HG02885 (cell line): Measurements from ENCODE around the gene SUN3.
A peak's percentile ranks its signal among the peaks of the same experiment; 100 is the strongest.
"Not testable (repeated sequence)": the region's sequence is repeated elsewhere in the genome, so short reads cannot be mapped to it uniquely, and the experiment has no call there.

Experiments used
- ATAC-seq: cut with Tn5 transposase; IDR thresholded peaks from one replicate; pipeline ENCODE4 v1.9.1; 2021; ENCODE audit warnings: mild to moderate bottlenecking; ENCODE audit not compliant: unreplicated experiment, poor library complexity

The SUN3 gene

DNA sequence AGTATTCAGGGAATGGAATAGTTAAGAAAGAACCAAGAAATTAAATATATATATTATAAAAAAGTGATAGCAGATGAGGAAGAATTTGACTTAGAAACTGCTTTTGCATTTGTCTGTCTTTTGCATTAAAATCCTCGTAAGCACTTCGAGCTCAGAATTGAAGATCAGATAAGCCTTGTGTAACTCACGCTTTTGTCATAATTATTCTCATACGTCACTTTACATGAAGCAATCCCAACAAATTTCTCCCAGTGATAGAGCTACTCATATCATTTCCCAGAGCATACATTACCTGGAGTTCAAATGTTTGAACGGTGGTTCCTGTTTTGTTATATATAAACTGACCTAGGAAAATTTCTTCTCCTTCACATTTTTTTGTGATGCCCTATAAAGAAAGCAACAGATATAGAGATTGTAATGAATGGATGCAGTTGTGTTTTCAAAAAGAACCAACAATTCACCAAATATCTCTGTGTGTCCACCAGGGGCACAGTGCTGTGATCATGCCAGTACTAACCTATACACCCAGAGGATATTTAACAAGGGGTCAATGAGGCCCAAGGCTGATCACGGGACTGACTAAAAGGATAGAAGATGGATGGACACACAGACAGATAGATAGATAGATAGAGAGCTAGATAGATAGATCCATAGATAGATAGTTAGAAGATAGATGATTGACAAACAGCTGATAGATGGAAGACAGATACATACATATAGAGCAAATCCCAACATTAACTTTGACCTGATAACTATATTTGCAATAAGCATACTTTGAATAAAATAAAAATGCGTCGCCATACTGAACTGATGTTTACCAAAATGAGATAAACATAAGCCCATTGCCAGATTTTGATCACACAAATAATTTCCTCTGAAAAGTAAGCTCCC is 40.2 kb downstream of the SUN3 start:
- ATAC-seq: no peak

DNA sequence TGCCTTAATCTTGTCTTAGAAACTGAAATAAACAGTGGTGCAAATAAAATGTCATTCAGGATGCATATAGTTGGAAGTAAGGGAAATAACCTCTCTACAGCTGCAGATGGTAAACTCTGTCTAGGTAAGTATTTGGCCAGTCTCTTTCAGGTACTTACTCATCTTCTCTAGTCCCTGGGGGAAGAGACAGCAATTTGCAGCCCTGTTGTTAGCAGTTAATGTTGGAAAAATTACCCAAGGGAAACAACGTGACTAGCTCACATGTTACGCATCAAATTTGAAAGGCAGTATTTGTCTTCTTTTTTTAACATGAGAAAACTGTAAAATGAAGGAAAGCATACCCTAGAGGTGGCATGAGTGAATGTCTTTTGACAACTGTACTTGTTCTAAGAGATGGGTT is 46.3 kb downstream of the SUN3 start:
- ATAC-seq: no peak

DNA sequence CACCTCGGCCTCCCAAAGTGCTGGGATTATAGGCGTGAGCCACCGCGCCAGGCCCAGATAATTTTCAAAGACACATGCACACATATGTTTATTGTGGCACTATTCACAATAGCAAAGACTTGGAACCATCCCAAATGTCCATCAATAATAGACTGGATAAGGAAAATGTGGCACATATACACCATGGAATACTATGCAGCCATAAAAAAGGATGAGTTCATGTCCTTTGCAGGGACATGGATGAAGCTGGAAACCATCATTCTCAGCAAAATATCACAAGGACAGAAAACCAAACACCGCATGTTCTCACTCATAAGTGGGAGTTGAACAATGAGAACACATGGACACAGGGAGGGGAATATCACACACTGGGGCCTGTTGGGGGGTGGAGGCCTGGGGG is 48.3 kb downstream of the SUN3 start:
- ATAC-seq: not testable (repeated sequence)

DNA sequence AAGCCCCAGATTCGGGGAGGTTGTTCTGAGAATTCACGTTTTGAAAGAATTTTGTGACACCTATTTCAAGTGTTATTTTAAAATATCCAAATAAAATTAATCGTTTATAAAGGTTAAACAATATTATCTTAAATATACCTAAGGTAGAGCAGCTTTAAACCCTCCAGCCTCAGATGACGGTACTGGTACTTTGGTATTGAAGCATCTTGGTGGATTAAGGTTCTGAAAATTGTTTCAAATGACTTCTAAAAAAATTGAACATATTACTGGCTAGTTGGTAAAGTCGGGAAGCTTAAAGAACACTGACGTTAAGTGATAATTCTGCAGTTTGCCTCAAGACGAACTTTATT is 49.1 kb downstream of the SUN3 start:
- ATAC-seq: no peak

DNA sequence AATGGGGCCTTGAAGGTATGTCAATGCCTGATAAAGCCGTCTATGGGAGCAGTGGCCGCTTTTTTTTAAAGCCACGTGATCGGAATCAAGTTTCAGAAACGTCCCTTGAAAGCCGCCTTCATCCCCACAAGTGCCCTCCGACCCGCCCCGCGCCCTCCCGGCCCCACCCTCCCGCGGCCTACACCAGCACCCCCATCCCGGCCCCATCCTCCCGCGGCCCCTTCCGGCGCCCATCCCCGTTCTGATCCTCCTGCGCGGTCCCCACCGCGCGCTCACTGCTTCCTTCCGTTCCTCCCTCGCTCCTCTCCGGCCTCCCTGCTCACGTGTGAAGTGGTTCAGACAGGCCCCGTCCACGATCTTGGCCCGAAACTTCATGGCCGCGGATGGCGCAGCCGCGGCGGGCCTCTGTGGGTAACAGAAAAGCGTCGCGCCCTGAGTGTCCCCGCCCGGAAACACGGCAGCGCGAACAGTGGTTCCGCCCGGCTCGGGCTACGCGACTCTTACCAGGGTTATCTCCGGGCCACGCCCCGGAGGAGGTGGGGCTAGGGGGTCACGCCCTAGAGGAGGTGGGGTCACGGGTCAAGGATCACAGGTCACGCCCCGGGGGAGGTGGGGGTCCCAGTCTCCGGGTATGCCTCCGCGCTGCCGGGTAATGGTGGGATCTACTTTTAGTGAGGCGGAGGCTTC is 49.6 kb downstream of the SUN3 start, which contains the start of gene HUS1:
Gene HUS1 (minus strand): TSS at position 471 of the 687 bp plus-strand sequence. CDS start 96 bp downstream, at position 375.
- ATAC-seq: peak; percentile 99

DNA sequence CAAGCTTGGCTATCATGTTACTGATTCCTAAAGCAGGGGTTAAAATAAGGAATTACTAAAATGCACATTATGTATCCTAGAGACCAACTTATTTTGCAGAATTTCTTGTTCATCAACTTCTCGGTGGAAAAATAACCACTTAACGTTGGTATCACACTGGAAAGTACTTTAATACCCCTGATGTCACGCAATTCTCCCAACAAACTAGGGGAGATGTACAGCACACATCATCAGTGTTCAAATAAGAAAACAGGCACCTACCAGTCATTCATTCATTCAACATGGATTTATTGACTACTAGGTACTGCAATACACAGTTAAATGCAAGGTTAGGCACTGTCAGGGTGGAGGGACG is 50.1 kb downstream of the SUN3 start:
- ATAC-seq: no peak

DNA sequence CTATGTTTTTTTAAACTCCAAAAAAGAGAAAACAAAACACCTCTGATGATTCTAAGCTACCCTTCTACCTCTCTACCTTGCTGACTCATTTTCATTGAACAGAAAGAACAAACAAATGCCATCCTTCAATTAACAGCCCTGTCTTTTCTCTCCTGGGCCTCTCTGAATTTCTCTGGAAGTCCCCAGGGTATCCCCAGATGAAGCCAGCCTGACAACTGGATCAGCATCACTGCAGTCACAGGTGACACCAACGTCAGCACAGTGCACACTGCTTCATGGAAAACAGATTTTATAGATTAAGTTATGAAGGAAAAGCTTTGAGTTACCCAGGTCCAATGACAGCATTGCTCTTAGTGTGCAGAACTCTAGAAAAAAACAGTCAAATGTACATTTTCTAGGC is 55.2 kb downstream of the SUN3 start:
- no peak for ATAC-seq

DNA sequence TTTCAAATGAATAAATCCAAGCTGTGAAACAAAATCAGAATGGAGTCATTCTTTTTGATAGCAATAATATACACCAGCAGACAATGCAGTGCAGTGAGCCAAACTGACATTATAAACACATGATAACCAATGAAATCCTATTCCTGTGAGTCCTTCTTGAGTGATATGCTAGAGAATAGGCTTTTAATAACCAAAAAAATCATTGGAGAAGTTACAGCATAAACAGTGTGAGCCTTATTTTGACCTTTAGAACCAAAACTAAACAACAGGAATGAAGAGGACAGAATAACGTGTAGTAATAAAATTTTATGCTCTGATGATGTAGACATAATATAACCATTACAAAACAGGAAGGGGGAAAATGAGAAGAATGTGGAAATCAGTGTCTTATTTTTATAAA is 58.1 kb downstream of the SUN3 start:
- ATAC-seq: no peak

DNA sequence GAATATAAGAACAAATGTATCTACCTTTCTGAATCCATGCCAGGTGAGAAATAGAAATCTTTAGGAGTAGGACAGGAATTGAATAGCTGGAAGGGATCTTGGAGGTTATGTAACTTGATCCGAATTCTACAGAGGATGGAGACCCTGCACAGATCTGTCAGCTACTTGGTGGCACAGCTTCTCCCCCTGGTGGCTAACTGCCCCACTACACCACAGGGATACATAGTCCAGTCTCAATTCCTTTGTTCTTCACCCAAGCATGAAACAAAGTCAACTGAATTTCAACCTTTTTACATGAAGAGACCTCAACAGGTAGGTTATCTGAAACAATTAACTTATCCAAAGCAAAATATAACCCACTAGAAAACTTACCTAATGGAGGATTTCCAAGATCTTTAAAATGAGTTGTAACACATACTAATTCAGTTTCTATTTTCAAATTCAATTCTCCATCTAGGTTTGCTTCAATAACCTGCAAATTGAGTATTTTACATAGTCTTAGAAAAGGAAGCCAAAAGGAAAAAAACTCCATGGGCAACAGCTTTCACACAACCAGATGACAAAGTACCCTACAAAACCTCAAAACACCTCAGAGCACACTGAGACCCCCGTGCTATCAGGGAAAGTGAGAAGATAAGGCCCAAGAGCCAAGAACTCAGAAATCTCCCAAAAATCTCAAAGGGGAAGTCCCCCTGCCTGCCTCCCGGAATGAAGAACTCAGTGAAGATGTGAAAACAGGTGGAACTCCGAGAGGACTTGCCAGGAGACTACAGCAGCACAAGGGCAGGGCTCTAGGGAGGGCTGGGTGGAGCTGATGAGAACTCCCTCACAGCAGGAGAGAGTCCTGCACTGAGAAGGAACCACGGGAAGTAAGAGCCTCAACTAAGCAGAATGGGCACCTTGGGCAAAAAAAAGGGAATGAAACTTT is 59.8 kb downstream of the SUN3 start:
- peak; percentile 77 for ATAC-seq

DNA sequence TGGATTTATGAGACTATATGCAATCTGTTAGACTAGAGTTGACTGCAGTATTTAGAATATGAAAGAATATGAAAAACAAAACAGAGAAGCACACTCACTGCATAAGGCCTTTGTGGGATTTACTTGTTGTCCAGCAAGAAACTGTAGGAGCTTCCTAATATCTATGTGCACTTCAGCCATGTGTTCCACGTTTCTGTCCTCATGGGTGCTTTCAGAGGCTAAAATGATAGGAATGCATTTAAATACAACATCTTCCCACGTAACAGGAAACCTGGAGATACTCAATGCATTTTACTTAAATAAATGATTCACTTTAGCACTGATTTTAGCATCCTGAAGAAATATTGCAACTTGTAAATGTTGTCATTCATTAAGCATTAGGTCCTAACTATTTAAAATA is 61.2 kb downstream of the SUN3 start:
- ATAC-seq: no peak

DNA sequence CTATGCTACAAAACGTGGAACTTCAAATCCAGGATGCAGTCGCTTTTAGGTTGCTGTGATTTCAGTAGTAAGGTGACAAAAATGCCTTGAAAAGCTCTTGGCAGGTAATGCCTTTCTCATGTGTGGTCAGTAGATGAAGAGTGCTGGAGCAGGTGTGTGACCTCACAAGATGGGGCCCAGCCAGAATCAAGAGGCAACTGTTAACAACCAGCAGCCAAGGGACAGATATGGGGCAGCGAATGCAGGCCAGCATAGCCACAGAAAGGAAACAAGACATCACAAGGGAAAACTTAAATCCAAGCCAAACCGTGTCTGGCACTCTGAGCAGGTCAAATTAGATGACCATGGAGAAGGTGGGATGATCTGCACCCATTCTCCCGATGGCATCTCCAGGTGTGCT is 61.8 kb downstream of the SUN3 start:
- no peak for ATAC-seq

DNA sequence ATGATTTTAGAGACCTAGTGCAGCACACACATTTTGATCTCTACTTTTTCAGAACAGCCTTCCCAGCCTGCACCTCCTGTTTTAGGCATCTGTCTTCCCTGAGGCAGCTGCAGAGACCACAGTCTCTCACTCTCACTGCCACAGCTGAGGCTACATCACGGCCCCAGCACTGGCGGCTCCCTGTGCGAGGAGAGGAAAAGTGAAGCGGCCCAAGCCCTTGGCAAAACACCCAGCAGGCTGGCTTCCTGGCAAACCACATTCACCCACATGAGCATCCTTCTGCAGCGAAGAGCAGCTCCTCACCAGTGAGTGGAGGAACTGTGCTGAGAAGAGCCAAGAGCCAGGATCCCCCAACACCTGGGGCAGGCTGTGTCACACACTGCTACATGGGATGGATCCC is 63.5 kb downstream of the SUN3 start:
- ATAC-seq: no peak

DNA sequence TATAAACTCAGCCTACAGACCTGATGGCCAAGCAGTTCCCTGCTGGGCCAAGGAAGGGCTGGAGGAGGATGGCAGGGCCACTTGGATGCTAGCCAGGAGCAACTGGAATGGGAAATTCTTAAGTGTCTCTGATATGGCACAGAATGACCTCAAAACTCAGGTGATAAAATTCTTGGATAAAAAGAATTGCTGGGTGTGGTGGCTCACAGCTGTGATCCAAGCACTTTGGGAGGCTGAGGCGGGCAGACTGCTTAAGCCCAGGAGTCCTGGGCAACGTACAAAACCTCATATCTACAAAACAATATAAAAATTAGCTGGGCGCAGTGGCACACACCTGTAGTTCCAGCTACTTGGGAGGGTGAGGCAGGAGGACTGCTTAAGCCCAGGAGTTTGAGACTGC is 66.6 kb downstream of the SUN3 start:
- no peak for ATAC-seq

DNA sequence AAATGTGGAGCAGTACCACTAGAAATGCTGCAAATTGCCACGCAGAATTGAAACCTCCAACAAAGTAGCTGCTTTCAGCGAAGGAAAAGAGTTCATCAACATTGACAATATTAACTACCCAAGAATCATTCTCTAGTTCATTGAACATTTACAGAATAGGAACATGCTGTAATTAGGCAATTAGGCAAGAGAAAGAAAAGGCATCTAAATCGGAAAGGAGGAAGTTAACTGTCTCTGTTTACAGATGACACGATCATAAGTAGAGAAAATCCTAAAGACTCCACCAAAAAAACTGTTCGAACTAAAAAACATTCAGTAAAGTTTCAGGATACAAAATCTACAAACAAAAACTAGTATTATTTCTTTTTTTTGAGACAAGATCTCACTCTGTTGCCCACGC is 71.8 kb downstream of the SUN3 start:
- ATAC-seq: no peak

DNA sequence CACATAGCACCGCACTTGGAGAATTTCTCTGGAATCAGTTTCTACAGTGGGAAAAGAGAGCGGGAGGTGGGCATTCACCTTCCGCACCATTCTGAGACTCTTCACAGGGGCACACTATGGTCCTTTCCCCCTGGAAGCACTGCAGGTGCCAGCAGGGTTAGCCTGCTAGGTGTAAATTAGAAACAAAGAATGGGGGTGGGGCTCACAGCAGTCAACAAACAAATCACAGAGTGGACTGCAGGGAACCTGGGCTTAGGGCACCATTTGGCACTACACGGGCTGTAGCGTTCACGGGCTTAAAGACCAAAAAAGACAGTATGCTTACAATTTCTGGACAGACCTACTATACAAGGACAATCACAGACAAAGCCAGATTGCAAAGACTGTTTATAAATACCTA is 72.7 kb downstream of the SUN3 start:
- ATAC-seq: no peak

DNA sequence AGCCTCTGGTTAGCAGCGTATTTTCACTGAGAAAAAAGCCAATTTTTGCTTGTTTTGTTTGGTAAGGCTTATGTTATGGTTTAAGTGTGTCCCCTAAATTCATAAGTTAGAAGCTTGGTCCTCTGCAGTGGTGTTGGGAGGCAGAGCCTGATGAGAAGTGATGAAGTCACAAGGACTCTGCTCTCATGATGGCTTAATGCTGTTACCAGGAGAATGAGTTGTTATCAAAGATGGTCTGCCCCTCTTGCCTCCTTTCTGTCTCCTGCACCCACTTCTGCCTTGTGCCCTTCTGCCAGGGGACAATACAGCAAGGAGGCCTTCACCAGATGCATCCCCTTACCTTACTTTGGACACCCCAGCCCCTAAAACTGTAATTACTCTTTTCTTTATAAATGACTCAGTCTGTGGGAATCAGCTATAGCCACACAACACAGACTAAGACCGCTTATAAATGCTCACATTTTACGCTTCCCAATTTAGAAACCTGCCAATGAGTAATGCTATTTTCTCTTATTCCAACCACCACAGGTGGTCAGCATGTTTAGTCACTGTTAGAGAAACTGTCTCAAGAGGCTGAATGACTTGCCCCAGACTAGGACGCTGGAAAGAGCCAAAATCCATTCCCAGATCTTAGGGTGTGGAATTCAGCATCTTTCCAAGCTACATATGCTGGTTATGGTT is 74.5 kb downstream of the SUN3 start:
- ATAC-seq: peak; percentile 66

DNA sequence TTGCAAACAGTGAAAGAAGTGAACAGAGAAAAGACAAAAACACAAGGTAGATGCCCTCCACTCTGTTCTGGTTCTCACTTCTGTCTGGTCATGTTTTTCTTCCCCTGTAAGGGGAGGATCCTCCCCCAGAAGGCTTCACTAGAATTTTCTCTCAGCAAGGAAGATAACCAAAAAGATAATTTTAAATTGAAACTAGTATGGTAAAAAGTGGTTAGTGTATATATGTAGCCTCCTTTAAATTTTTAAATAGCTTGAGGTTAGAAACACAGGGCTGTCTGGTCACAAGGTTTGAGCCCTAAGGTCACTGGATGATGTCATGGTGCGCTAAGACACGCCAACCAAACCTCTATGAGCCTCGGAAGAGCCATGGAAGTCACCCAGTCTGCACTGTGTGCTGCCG is 75.1 kb downstream of the SUN3 start:
- peak; percentile 83 for ATAC-seq

DNA sequence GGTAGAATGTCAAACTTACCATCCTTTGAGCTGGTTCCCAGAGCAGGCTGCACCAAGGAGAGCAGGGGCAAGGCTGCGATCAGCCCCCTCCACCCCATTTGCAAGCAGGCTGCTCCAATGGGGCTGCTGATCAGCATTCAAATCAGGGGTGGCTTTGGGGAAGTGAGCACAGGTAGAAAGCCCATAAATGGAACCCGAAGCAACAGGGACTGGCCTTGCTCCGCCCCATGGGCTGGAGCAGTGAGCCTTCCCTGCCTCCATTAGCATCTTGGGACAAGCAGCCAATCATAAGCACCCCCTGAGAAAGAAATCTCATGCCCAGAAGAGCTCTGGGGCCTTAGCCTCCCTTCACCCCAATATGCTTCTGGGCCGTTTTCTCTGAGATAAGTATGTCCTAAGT is 76.7 kb downstream of the SUN3 start:
- ATAC-seq: no peak

DNA sequence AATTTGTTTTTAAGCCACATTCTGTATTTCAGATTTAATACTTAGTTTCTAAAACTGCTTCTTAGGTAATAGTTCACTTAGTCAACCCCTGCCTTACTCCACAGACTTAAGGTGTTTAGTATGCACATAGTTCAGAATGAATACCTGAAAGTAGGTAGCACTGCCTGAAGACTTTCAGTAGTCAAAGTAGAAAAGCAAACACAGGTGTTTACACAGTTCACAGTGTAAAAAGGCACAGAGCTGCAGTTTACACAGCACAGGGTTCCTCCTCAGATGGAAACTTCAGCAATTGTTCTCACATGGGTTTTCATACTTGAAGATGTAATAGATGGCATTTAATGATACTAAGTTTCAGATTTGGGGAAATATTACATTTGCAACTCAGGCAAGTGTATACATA is 77.5 kb downstream of the SUN3 start:
- ATAC-seq: no peak

DNA sequence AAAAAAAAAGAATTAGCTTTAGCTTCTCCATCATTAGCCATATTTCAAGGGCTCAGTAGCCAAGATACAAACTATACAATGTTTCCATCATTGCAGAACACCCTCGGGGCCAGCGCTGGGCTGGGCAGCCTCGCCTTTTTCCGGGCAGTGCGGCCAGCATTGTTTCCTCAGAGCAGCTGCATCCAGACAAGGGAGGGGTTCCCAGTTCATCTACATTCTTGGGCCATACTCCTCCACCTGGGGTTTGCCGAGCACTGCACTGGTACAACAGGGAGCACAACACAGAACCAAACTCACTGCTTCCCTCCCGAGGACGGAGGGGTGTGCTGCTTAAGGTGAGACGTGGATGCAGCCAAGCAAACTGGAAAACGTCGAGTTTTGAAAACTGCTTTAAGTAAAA is 78.2 kb downstream of the SUN3 start:
- ATAC-seq: no peak
